ENCODE measurements around the gene HMGN4. TPM values are rescaled to one million over a fixed set of nuclear protein-coding genes. Genes with fewer than 3 reads are reported as not detected.

The HMGN4 gene
- total and polyA plus RNA-seq, 9 of the 15 experiments (the other 6 are each of a cell fraction or from before 2014, with no cell fraction given), result 35.4 to 134 (median 94.1) TPM

DNA sequence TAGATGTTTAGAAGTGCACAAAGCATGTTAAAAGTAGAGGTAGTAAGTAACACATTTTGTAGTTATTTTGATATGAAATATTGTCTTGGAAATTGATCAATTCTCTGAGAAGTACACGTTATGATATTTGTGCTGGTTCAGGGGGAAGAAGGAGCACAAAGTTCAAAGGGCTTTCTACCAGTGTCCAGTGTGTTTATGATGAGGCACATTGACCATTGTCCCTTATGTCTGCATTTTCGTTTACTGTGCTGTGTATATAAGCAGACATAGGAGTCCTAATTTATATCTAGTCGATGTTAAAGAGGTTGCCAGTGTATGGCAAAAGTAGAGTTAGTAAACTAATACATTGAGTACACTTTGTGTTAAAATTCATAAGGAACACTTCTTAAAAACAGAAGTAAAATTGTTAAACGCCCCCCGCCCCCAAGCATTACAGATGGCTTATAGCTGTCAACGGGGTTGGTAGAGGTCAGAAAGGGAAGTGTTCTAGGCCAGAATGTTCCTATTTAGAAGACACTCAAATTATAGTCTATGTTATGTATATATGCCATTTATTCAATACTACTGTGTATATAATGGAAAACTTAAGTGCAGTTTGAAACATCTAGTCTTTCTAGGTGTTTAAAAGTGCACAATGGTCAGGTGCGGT, 13.3 kb upstream of the HMGN4 start:
- POLR2A ChIA-PET, result interaction anchor here (0.8 to 1.6 kb wide), 8 partner anchors 8 to 608 kb away, joined by 3 to 17 read pairs (median 3); a partner anchor contains a TSS
- TF ChIP-seq TARDBP (IDR thresholded peaks at IDR 0.05) (no peak), ZFPM2 (CRISPR knock-in tag; IDR thresholded peaks at IDR 0.05) (no peak), ZNF140 (CRISPR knock-in tag; IDR thresholded peaks at IDR 0.05) (no peak), ZNF778 (CRISPR knock-in tag; IDR thresholded peaks at IDR 0.05) (no peak), PCBP1 (IDR thresholded peaks at IDR 0.05; ENCODE audit: low read depth, low read length, poor library complexity, severe bottlenecking) (no peak), AFF4 (CRISPR knock-in tag; IDR thresholded peaks at IDR 0.05) (no peak), NR2C1 (IDR thresholded peaks at IDR 0.05) (peak; percentile 31; the same call in 1 of the 2 replicates), NR2C1 (tag; IDR thresholded peaks at IDR 0.05) (no peak), HBP1 (CRISPR knock-in tag; IDR thresholded peaks at IDR 0.05) (no peak), ZNF76 (CRISPR knock-in tag; IDR thresholded peaks at IDR 0.05; ENCODE audit: borderline replicate concordance) (no peak), UBTF (IDR thresholded peaks at IDR 0.05; ENCODE audit: borderline replicate concordance in 1 of 2, low read depth in 2 of 2, low read length in 2 of 2) (no peak)
- TF ChIP-seq, protein P1, sequence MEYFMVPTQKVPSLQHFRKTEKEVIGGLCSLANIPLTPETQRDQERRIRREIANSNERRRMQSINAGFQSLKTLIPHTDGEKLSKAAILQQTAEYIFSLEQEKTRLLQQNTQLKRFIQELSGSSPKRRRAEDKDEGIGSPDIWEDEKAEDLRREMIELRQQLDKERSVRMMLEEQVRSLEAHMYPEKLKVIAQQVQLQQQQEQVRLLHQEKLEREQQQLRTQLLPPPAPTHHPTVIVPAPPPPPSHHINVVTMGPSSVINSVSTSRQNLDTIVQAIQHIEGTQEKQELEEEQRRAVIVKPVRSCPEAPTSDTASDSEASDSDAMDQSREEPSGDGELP (CRISPR knock-in tag; IDR thresholded peaks at IDR 0.05; ENCODE audit: borderline replicate concordance), result no peak

More for the DNA sequence above, 13.3 kb upstream of the HMGN4 start:
- Histone ChIP-seq H3K4me2 (ENCODE audit: insufficient read depth, low read length) (peak overlapping the region; percentile 94), H3K9ac (ENCODE audit: insufficient read depth in 1 of 2, low read depth in 2 of 2, low read length in 2 of 2) (peak overlapping the region in 1 of 2 experiments; percentile 96; a peak in 1 of 4 replicates), H3K36me3 (ENCODE audit: control insufficient read depth, insufficient read depth, low read length) (no peaks in the 10 kb centered on the region; the same call in 2 of the 3 replicates), H3K9me3 (replicated peaks; ENCODE audit: control insufficient read depth, insufficient read depth, low read depth, low read length) (no peaks in the 10 kb centered on the region), H4K20me1 (replicated peaks; ENCODE audit: control insufficient read depth, insufficient read depth, low read length) (no peaks in the 10 kb centered on the region), H3K9me1 (ENCODE audit: control insufficient read depth, insufficient read depth, low read length) (no peaks in the 10 kb centered on the region), H2AFZ (ENCODE audit: low read depth, low read length) (no peak overlapping the region), H3K4me1 (replicated peaks in 1 of 2; ENCODE audit: control insufficient read depth in 2 of 2, insufficient read depth in 2 of 2, low read length in 2 of 2) (peaks cover 13 to 20% of the 10 kb centered on the region in 2 experiments; a peak in 4 of 5 replicates), H3K79me2 (ENCODE audit: control insufficient read depth, insufficient read depth, low read length) (peaks cover 38% of the 10 kb centered on the region), H3K27ac (ENCODE audit: extremely low read depth, low read depth, low read length) (peak overlapping the region; percentile 98; the same call in 2 of the 3 replicates), H3K4me3 (no peak overlapping the region), H3K27me3 (ENCODE audit: control insufficient read depth in 2 of 2, insufficient read depth in 2 of 2, low read length in 2 of 2) (no peaks in the 10 kb centered on the region)
- no peak for ATAC-seq
- no TSS peak for BruUV-seq (replicated peaks)
- FAIRE-seq, result no peak
- in situ Hi-C loops (cut with MboI), result no loop called here
- WGBS (ENCODE audit: insufficient coverage, low coverage, missing lambda C conversion rate), result 46% methylated on average over 7 of the region's 7 CpGs
- CTCF ChIA-PET (ENCODE audit: low intra/inter-chr PET ratio), result no interaction called here
- no peak for DNase-seq (ENCODE audit: extremely low read depth in 1 of 4, low spot score in 3 of 4)
- intact Hi-C loops (cut with micrococcal nuclease), result no loop called here

Data from K562 (cell line).